Inflammatory macrophage treated with lipopolysaccharide for 1 hour (primary cell): ENCODE results near the gene SEPHS1.
"Not testable (repeated sequence)": the region's sequence is repeated elsewhere in the genome, so short reads cannot be mapped to it uniquely, and the experiment has no call there.

Experiments used
- DNase-seq, 2 donors: peaks; one replicate each; pipeline ENCODE4 v3.0.0-alpha.2; 2020 to 2022

The SEPHS1 gene

GRCh38 chr10:13322615-13323148 lies 25.4 kb downstream of the SEPHS1 start:
- DNase-seq: no peak

DNA sequence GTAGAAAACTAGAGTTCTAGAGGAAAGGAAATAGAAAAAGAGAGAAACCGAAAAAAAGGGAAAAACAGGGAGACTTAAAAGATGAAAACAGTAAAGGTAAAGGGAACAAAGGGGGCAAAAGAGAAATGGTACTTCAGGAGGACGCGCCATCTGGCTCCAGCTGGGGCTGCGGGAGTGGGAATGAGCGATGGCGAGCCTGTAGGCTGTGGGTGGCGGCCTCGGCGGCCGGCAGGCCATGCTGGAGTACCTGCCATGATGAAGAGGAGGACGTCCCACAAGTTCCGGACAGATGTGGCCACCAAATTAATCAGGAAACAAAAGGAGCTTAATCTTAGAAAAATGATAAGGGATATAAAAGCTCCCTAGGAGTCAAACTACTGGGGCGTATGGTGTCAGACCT lies 26.5 kb downstream of the SEPHS1 start:
- DNase-seq: no peak

DNA sequence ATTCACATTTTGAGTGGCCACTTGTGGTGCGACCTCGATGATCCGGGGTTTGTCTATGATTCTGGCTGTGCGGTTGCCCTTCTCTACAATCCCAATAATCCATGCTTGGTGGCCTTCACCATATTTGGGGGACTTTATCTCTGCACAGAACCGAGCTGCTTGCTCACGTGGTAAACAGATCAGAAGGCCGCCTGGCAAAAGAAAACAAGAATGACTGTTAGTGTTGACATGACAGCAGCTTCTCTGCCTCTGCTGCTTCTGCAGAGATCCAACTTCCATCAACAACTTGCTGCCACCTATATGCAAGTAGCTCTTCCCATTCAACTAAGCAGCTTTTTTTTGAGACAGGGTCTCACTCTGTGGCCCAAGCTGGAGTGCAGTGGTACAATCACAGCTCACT lies 28.9 kb downstream of the SEPHS1 start:
- no peak for DNase-seq

- no peak for DNase-seq
These were observed 30.6 kb downstream of the SEPHS1 start for GRCh38 chr10:13317474-13317873.

DNA sequence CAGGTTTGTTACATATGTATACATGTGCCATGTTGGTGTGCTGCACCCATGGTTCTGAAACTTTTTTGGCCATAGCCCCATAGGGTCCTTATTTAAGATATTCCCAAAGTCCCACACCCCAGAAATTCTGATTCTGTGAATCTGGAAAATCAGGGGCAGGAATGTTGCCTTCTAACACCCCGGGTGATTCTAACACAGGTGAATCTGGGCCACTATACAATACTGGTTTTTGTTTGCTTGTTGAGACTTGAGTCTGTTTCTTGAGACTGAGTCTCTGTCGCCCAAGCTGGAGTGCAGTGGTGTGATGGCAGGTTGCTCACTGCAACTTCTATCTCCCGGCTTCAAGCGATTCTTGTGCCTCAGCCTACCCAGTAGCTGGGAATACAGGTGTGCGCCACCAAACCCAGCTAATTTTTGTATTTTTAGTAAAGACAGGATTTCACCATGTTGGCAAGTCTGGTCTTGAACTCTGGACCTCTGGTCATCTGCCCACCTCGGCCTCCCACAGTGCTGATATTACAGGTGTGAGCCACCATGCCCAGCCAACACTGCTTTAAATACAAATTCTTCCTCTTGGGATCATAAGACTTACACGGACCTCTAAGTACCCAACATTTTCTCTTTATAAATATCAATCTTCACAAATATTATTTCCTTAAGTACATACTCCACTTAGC lies 31.3 kb downstream of the SEPHS1 start:
- no peak for DNase-seq

GRCh38 chr10:13315361-13315760 lies 32.7 kb downstream of the SEPHS1 start:
- no peak for DNase-seq

GRCh38 chr10:13311177-13311575 lies 36.9 kb downstream of the SEPHS1 start:
- DNase-seq: no peak

GRCh38 chr10:13310518-13311176 lies 37.4 kb downstream of the SEPHS1 start:
- no peak for DNase-seq

- DNase-seq: no peak
These were observed 38.3 kb downstream of the SEPHS1 start for GRCh38 chr10:13309792-13310191.

DNA sequence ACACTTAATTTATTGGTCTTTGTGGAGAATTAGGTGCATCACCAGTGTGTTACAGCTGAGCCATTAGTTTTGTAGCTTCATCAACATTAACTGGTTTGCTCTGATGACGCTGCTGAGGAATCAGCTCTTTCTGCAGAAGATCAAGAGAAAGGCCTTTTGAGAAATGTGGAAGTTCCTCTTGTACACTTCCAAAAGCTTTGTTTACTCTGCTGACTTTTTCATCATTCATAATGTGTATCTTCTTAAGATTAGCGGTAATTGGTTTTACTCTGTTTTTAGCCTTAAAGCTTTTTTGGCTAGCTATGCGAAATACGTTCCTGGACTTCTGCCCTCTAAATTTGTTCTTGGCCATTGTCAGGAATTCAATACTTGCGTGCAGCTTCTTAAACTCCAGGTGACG lies 40.0 kb downstream of the SEPHS1 start:
- no peak for DNase-seq

- no peak for DNase-seq
These were observed 42.0 kb downstream of the SEPHS1 start for GRCh38 chr10:13306103-13306502.

- no peak for DNase-seq
These were observed 45.1 kb downstream of the SEPHS1 start for GRCh38 chr10:13302821-13303555.

DNA sequence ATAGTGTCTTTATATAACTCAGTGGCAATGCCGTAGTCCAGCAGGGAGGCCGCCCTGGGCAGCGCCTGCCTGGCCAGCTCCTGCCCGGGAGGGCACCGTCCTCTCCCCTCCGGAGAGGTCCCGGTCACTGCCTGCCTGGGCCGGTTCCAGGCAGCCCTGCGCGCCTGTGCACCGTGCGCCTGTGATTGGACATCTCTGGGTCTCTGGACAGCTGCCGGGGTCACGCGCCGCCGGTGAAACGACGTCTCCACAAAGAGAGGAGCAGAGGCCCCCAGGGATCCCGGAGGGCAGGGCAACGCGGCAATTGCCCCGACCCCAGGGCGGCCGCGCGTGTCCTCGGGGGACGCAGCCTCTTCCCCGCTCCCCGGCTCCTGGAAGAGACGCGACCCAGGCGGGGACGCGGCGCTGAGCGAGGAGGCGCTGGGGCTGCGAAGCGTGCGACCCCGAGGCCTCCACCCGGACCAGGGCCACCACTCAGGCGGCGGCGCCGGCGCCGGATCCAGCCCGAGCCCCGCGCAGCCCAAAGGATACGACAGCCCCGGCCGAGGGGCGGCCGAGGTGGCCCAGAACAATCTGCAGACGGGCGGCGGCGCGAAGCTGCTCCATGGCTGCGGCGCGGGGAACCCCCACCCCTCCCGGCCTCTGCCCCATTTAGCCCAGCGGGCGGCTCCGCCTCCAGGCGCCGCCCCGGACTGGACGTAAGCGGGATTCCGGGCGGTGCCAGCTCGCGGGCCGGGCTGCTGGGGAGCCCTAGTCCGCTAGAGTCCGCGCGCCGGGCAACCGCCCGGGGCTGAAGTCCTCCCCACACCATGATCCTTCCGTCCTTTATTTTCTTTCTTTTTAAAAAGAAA lies 48.4 kb downstream of the SEPHS1 start, which contains the start of gene PHYH:
Gene PHYH (minus strand): TSS at position 628 of the 851 bp plus-strand sequence. CDS start 22 bp downstream, at position 606.
- DNase-seq: peak; percentile 86 to 90

DNA sequence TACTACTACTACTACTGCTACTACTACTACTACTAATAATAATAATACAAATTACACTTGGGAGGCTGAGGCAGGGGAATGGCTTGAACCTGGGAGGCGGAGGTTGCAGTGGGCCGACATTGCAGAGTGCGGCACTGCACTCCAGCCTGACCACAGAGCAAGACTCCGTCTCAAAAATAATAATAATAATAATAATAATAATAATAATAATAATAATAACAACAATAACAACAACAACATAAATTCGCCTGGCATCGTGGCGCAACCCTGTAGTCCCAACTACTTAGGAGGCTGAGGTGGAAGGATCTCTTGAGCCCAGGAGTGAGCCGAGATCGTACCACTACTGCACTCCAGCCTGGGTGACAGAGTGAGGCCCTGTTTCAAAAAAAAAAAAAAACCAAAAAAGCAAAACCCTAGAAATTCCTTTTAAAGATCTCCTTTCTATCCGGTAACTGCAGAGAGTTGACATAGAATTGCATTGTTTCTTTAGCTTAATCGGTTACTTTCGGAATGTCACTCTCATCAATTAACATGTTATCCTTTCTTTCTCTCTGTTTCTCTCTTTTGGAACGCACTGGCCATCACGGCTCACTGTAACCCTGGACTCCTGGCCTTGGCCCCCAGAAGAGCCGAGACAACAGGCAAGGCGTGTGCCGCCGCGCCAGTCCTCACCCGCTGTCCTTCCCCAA lies 49.2 kb downstream of the SEPHS1 start:
- no peak for DNase-seq

DNA sequence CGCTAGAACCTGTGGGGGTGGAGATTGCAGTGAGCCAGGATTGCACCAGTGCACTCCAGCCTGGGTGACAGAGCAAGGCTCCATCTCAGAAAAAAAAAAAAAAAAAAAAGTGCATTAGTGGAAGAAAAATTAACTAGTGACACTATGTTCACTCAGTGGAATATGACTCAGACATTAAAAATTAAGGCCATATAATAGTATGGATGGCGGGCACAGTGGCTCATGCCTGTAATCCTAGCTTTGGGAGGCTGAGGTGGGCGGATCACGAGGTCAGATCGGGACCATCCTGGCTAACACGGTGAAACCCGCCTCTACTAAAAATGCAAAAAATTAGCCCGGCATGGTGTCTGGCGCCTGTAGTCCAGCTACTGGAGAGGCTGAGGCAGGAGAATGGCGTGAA lies 51.6 kb downstream of the SEPHS1 start:
- DNase-seq: no peak

GRCh38 chr10:13294784-13295183 lies 53.3 kb downstream of the SEPHS1 start:
- DNase-seq: no peak

DNA sequence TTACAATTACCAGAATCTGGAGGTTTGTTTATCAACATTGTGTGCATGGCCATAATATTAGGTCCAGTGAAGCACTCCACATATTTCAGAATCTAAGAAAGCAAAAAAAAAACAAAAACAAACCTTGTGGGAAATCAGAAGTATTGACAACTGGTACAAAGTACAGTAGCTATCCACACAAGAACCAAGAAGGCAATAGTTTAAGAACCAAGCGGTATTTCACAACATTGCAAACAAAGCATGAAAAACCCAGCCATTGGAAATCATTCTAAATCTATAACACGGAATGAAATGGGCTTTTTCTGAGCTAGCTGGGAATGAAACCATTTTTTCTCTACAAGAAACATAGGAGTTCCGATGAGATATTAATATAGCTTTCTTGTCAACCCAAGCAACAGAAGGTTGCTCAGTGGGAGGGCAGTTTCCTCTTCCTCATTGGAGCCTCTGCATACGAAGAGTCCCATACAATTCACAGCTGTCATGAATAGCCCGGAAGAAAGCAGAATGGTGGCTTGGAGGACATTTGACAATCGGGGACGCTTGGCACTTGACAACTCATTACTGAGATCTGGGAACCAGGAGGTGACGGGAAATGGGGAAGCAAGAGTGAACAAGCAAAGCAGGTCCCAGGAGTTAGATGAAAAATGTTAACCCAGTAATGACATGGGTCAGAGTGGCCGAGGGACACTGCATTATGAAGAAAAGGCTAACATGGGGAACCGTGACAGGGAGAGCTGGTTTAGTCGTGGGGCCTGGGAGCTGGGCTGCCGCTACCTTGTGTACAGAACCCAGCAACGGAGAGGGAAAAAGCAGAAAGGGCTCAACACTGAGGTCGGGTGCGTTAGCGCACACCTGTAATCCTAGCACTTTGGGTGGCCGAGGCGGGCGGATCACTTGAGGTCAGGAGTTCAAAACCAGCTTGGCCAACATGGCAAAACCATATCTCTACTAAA lies 56.0 kb downstream of the SEPHS1 start:
- DNase-seq: no peak

- DNase-seq: no peak
These were observed 57.0 kb downstream of the SEPHS1 start for GRCh38 chr10:13291061-13291460.

DNA sequence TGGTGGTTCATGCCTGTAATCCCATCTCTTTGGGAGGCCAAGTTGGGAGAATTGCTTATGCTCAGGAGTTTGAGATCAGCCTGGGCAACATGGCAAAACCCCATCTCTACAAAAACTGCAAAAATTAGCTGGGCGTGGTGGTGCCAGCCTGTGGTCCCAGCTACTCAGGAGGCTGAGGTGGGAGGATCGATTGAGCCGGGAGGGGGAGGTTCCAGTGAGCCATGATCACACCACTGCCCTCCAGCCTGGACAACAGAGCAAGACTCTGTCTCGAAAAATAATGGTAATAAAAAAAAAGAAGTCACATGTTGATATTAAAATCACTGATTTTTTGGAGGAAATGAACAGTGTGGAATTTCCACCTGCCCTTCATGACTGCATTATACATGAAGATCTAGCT lies 64.0 kb downstream of the SEPHS1 start:
- peak in 1 of 2 donors; percentile 1 for DNase-seq

DNA sequence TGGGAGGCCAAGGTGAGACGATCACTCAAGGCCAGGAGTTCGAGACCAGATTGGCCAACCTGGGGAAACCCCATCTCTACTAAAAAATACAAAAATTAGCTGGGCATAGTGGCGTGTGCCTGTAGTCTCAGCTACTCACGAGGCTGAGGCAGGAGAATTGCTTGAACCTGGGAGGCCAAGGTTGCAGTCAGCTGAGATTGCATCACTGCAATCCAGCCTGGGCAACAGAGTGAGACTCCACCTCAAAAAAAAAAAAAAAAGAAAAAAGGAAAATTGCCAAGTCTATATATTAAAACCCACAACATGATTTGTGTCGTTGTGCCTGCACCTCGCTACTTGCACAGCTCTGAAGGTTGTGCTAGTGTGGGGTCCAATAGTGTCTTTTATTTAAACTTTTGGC lies 65.7 kb downstream of the SEPHS1 start:
- DNase-seq: not testable (repeated sequence)
